ENCODE measurements around the gene CMYA5. TPM values are rescaled to one million over a fixed set of nuclear protein-coding genes. Genes with fewer than 3 reads are reported as not detected.

The CMYA5 gene
- polyA plus RNA-seq, 1 experiment, result 1.5 TPM

- Histone ChIP-seq H3K27me3 (ENCODE audit: control insufficient read depth, insufficient read depth, low read length) (no peaks in the 10 kb centered on the region), H3K4me3 (ENCODE audit: low read depth, low read length) (no peak overlapping the region), H3K36me3 (ENCODE audit: control insufficient read depth, insufficient read depth, low read length) (no peaks in the 10 kb centered on the region)
- no peak for TF ChIP-seq CTCF (IDR thresholded peaks at IDR 0.05; ENCODE audit: insufficient read depth, low read depth, low read length)
- CTCF ChIA-PET, result no interaction called here
- no peak for DNase-seq (ENCODE audit: low read depth)
- POLR2A ChIA-PET, result no interaction called here
Observed at GRCh38 chr5:79793722-79794121, 104.1 kb downstream of the CMYA5 start.

GRCh38 chr5:79794347-79794746 is 104.7 kb downstream of the CMYA5 start:
- Histone ChIP-seq H3K27me3 (ENCODE audit: control insufficient read depth, insufficient read depth, low read length) (no peaks in the 10 kb centered on the region), H3K4me3 (ENCODE audit: low read depth, low read length) (no peak overlapping the region), H3K36me3 (ENCODE audit: control insufficient read depth, insufficient read depth, low read length) (no peaks in the 10 kb centered on the region)
- ChIA-PET POLR2A (no interaction called here), CTCF (no interaction called here)
- TF ChIP-seq CTCF (IDR thresholded peaks at IDR 0.05; ENCODE audit: insufficient read depth, low read depth, low read length), result no peak
- no peak for DNase-seq (ENCODE audit: low read depth)

DNA sequence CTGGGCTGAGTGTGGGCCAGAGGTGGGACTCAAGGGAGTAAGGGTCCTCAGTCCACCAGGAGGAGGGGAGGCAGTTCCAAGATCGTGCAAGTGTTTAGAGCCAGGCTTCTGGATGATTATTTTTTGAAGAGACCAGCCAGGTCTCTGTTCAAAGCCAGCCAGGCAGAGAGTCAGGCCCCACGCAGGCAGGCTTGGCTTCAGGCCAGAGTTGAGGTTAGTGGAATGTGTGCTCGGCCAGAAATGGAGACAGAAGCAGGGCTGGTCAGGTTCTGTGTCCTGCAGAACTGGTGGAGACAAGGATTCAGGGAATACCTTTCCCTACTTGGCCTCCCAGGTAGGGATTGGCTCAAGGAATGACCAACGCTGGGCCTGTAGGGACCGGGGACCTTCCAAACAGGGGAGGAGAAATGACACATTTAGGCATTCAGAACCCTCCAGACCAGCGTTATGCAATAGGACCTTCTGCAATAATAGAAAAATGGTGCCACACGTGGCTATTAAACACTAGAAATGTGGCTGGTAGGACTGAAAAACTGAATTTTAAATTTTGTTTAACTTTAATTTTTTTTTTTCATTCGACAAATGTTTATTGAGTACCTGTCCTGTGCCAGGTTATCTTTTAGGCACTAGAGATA is 106.2 kb downstream of the CMYA5 start:
- ChIA-PET CTCF (no interaction called here), POLR2A (no interaction called here)
- no peak for DNase-seq (ENCODE audit: low read depth)
- TF ChIP-seq CTCF (IDR thresholded peaks at IDR 0.05; ENCODE audit: insufficient read depth, low read depth, low read length), result no peak
- no peak overlapping the region for H3K4me3 ChIP-seq (ENCODE audit: low read depth, low read length)
- no peaks in the 10 kb centered on the region for H3K36me3 ChIP-seq (ENCODE audit: control insufficient read depth, insufficient read depth, low read length)
- no peaks in the 10 kb centered on the region for H3K27me3 ChIP-seq (ENCODE audit: control insufficient read depth, insufficient read depth, low read length)

DNA sequence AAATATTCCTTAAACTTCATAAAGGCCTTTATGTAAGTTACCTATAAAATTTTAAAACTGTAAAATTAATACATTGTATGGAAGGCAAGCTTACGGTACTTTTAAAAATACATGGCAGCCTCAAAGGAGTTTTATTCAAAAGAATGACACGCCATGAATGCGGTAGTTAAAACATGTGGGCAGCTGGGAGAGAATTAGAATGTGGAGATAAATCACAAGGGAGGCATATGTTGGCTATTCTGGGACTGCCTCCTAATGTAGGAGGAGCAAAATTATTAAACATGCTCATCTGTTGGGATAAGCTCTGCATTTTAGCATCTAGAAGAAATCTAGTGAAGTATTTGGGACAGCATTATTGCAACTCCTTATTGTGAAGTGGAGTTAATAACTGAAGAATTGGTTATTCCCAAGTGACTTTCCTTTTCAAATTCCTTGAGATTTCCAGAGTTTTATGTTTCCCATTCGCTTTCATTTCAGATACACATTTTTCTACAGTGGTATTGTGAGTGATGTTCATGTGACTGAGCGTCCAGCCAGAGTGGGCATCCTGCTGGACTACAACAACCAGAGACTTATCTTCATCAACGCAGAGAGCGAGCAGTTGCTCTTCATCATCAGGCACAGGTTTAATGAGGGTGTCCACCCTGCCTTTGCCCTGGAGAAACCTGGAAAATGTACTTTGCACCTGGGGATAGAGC is 109.4 kb downstream of the CMYA5 start:
- CTCF ChIA-PET, result no interaction called here
- DNase-seq (ENCODE audit: low read depth), result no peak
- POLR2A ChIA-PET, result no interaction called here
- H3K4me3 ChIP-seq (ENCODE audit: low read depth, low read length), result no peak overlapping the region
- H3K27me3 ChIP-seq (ENCODE audit: control insufficient read depth, insufficient read depth, low read length), result no peaks in the 10 kb centered on the region
- no peaks in the 10 kb centered on the region for H3K36me3 ChIP-seq (ENCODE audit: control insufficient read depth, insufficient read depth, low read length)
- TF ChIP-seq CTCF (IDR thresholded peaks at IDR 0.05; ENCODE audit: insufficient read depth, low read depth, low read length), result no peak

DNA sequence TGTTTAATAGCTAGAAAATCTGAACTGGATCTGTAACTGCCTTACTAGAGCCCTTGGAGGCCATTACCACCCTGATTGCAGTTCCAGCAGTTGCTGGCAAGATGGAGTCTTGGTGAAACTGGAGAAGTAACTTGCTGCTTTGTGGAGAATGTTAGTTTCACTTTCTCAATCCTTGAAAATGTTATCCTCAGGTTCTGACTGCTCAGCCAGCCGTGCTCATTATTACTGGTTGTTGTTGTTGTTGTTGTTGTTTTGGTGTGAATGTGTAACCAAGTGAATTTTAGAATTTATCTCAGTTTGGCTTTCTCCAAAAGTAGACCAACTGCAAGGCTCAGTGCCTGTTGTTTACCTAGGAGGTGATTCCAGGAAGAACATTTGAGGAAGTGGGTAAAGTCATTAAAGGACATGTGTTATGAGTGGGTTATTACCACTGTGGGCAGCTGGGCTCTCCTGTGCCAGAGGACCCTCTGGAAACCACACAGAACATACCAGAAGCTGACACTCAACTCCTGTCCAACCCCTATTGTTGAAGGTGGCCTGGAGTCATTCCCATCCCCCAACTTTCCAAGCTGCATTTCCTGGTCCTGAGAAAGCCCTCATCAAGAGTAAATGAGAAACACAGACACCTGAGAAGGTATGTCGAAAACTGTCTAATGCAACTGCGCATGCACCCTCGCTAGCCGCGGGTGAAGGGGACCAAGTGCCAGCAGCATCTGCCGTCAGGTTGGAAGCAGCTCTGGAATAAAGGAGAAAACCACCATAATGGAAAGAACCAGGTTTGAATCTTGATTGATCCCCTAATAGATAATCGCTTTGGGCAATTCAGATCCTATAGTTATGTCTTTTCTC is 111.6 kb downstream of the CMYA5 start:
- Histone ChIP-seq H3K36me3 (ENCODE audit: control insufficient read depth, insufficient read depth, low read length) (no peaks in the 10 kb centered on the region), H3K27me3 (ENCODE audit: control insufficient read depth, insufficient read depth, low read length) (no peaks in the 10 kb centered on the region), H3K4me3 (ENCODE audit: low read depth, low read length) (no peak overlapping the region)
- no peak for DNase-seq (ENCODE audit: low read depth)
- ChIA-PET CTCF (no interaction called here), POLR2A (no interaction called here)
- no peak for TF ChIP-seq CTCF (IDR thresholded peaks at IDR 0.05; ENCODE audit: insufficient read depth, low read depth, low read length)

Measured in BJ (cell line).